NCI-H446 (cell line): Measurements from ENCODE around the gene GPR55.

ENCODE experiments used
- DNase-seq, 2 experiments: peaks; one replicate each; lab custom pipeline; 2025; lab: John Stamatoyannopoulos, UW

Gene GPR55

GRCh38 chr2:230879271-230879882 is 45.7 kb downstream of the GPR55 start:
- no peak for DNase-seq

GRCh38 chr2:230878599-230879188 is 46.3 kb downstream of the GPR55 start:
- DNase-seq, result no peak

- DNase-seq, result no peak
Observed at GRCh38 chr2:230877759-230878598, 47.1 kb downstream of the GPR55 start.

- DNase-seq, result no peak
Observed at GRCh38 chr2:230877116-230877758, 47.8 kb downstream of the GPR55 start.

GRCh38 chr2:230875347-230876315 is 49.4 kb downstream of the GPR55 start:
- DNase-seq, result no peak

GRCh38 chr2:230874876-230875275 is 50.2 kb downstream of the GPR55 start:
- DNase-seq, result no peak

GRCh38 chr2:230874456-230874855 is 50.6 kb downstream of the GPR55 start:
- DNase-seq, result no peak

- DNase-seq, result no peak
Observed at GRCh38 chr2:230873661-230874401, 51.2 kb downstream of the GPR55 start.

- no peak for DNase-seq
Observed at GRCh38 chr2:230872968-230873660, 51.9 kb downstream of the GPR55 start.

- no peak for DNase-seq
Observed at GRCh38 chr2:230872151-230872967, 52.7 kb downstream of the GPR55 start.

- DNase-seq, result no peak
Observed at GRCh38 chr2:230871361-230872150, 53.5 kb downstream of the GPR55 start.

GRCh38 chr2:230870544-230871360 is 54.3 kb downstream of the GPR55 start:
- DNase-seq, result no peak

- no peak for DNase-seq
Observed at GRCh38 chr2:230869914-230870543, 55.0 kb downstream of the GPR55 start.

- DNase-seq, result no peak
Observed at GRCh38 chr2:230868947-230869913, 55.8 kb downstream of the GPR55 start.

- DNase-seq, result no peak
Observed at GRCh38 chr2:230868161-230868946, 56.7 kb downstream of the GPR55 start.
